ENCODE data around the gene IL17RB. TPM values are rescaled to one million over a fixed set of nuclear protein-coding genes. Genes with fewer than 3 reads are reported as not detected.

IL17RB gene
- total and polyA plus RNA-seq, 12 donors = 0.16 to 7.7 (median 0.67) TPM; not detected in 2

- ATAC-seq (peak; percentile 68 to 94 (median 85)), DNase-seq (peak; percentile 29 to 30)
- Histone ChIP-seq H3K36me3 (no peaks in the 10 kb centered on the region), H3K4me3 (no peak overlapping the region), H3K9me3 (no peaks in the 10 kb centered on the region), H3K27ac (peak overlapping the region in 5 of 10 donors; percentile 19 to 52 (median 40)), H3K4me1 (peaks cover 0 to 24% (median 9%) of the 10 kb centered on the region in 9 donors), H3K27me3 (peaks cover 0 to 6% (median 0%) of the 10 kb centered on the region in 7 donors)
- peak in 3 of 9 donors; percentile 8 to 16 (median 13) for TF ChIP-seq CTCF (IDR thresholded peaks at IDR 0.05)
- WGBS, 2 donors = 60 to 68% methylated on average over 10 of the region's 10 CpGs
- intact Hi-C loops (cut with DNase I) = no loop called here
Observed at GRCh38 chr3:53806182-53807116, 39.9 kb upstream of the IL17RB start.

- Histone ChIP-seq H3K9me3 (no peaks in the 10 kb centered on the region), H3K27me3 (peaks cover 0 to 6% (median 0%) of the 10 kb centered on the region in 7 donors), H3K27ac (peak overlapping the region in 4 of 10 donors; percentile 34 to 52 (median 40)), H3K4me3 (no peak overlapping the region), H3K36me3 (no peaks in the 10 kb centered on the region), H3K4me1 (peaks cover 0 to 24% (median 9%) of the 10 kb centered on the region in 9 donors)
- DNase-seq = no peak
- peak in 6 of 8 donors; percentile 5 to 63 (median 56) for ATAC-seq
- no peak for TF ChIP-seq CTCF (IDR thresholded peaks at IDR 0.05)
- intact Hi-C loops (cut with DNase I) = no loop called here
- 56 to 70% methylated on average over 15 of the region's 15 CpGs for WGBS, 2 donors
Observed at GRCh38 chr3:53807117-53807810, 39.1 kb upstream of the IL17RB start.

- H3K36me3 ChIP-seq = no peaks in the 10 kb centered on the region
- no peaks in the 10 kb centered on the region for H3K9me3 ChIP-seq
- 94 to 95% methylated on average over 13 of the region's 13 CpGs for WGBS, 2 donors
- no peak overlapping the region for H3K27ac ChIP-seq
- no peak for TF ChIP-seq CTCF (IDR thresholded peaks at IDR 0.05)
- H3K4me3 ChIP-seq = no peak overlapping the region
- no peak for ATAC-seq
- no peak for DNase-seq
- H3K4me1 ChIP-seq = peaks cover 0 to 24% (median 9%) of the 10 kb centered on the region in 9 donors
- peaks cover 0 to 6% (median 0%) of the 10 kb centered on the region in 7 donors for H3K27me3 ChIP-seq
- intact Hi-C loops (cut with DNase I) = no loop called here
Observed at GRCh38 chr3:53808496-53808895, 37.9 kb upstream of the IL17RB start.

- intact Hi-C loops (cut with DNase I) = no loop called here
- DNase-seq (no peak), ATAC-seq (no peak)
Observed at GRCh38 chr3:53809267-53809666, 37.1 kb upstream of the IL17RB start.

More at GRCh38 chr3:53809267-53809666, 37.1 kb upstream of the IL17RB start:
- 81 to 91% methylated on average over 12 of the region's 12 CpGs for WGBS, 2 donors
- Histone ChIP-seq H3K27me3 (peaks cover 0 to 6% (median 0%) of the 10 kb centered on the region in 7 donors), H3K4me3 (no peak overlapping the region), H3K4me1 (peaks cover 0 to 21% (median 9%) of the 10 kb centered on the region in 9 donors), H3K9me3 (no peaks in the 10 kb centered on the region), H3K36me3 (no peaks in the 10 kb centered on the region), H3K27ac (no peak overlapping the region)
- TF ChIP-seq CTCF (IDR thresholded peaks at IDR 0.05) = no peak

Measured in heart right ventricle (tissue), 16 donors.